ENCODE results near the gene GIPR.
"Not testable (repeated sequence)": the region's sequence is repeated elsewhere in the genome, so short reads cannot be mapped to it uniquely, and the experiment has no call there.

The GIPR gene

GRCh38 chr19:45645631-45646344 lies 22.2 kb upstream of the GIPR start:
- no peak for DNase-seq (ENCODE audit: low read depth)

GRCh38 chr19:45646345-45646698 lies 21.7 kb upstream of the GIPR start:
- no peak for DNase-seq (ENCODE audit: low read depth)

GRCh38 chr19:45650722-45651121 lies 17.3 kb upstream of the GIPR start:
- DNase-seq (ENCODE audit: low read depth), result no peak

- DNase-seq (ENCODE audit: low read depth), result no peak
Observed at GRCh38 chr19:45653634-45654033, 14.4 kb upstream of the GIPR start.

GRCh38 chr19:45655073-45655472 lies 12.9 kb upstream of the GIPR start:
- no peak for DNase-seq (ENCODE audit: low read depth)

- no peak for DNase-seq (ENCODE audit: low read depth)
Observed at GRCh38 chr19:45657520-45658167, 10.4 kb upstream of the GIPR start.

- DNase-seq (ENCODE audit: low read depth), result no peak
Observed at GRCh38 chr19:45659096-45659729, 8.8 kb upstream of the GIPR start.

- no peak for DNase-seq (ENCODE audit: low read depth)
Observed at GRCh38 chr19:45660636-45661035, 7.4 kb upstream of the GIPR start.

GRCh38 chr19:45663800-45664199 lies 4.2 kb upstream of the GIPR start:
- no peak for DNase-seq (ENCODE audit: low read depth)

- DNase-seq (ENCODE audit: low read depth), result no peak
Observed at GRCh38 chr19:45664575-45664974, 3.4 kb upstream of the GIPR start.

GRCh38 chr19:45668342-45668871 lies 386 bp downstream of the GIPR start:
- DNase-seq (ENCODE audit: low read depth), result no peak

GRCh38 chr19:45670670-45671453 lies 2.8 kb downstream of the GIPR start:
- DNase-seq (ENCODE audit: low read depth), result no peak

GRCh38 chr19:45674946-45675345 lies 6.9 kb downstream of the GIPR start:
- no peak for DNase-seq (ENCODE audit: low read depth)

- DNase-seq (ENCODE audit: low read depth), result no peak
Observed at GRCh38 chr19:45676851-45677263, 8.8 kb downstream of the GIPR start.

- no peak for DNase-seq (ENCODE audit: low read depth)
Observed at GRCh38 chr19:45677351-45678230, 9.6 kb downstream of the GIPR start.

- DNase-seq (ENCODE audit: low read depth), result peak; percentile 58
Observed at GRCh38 chr19:45681391-45682015, 13.5 kb downstream of the GIPR start.

- DNase-seq (ENCODE audit: low read depth), result no peak
Observed at GRCh38 chr19:45682117-45682516, 14.1 kb downstream of the GIPR start.

GRCh38 chr19:45682908-45683307 lies 14.9 kb downstream of the GIPR start:
- no peak for DNase-seq (ENCODE audit: low read depth)

GRCh38 chr19:45685045-45685444 lies 17.0 kb downstream of the GIPR start:
- DNase-seq (ENCODE audit: low read depth), result not testable (repeated sequence)

GRCh38 chr19:45687599-45687998 lies 19.6 kb downstream of the GIPR start:
- DNase-seq (ENCODE audit: low read depth), result no peak

Measured in GM04504 (cell line).